ENCODE data around the gene SWT1. TPM values are rescaled to one million over a fixed set of nuclear protein-coding genes. Genes with fewer than 3 reads are reported as not detected.

The SWT1 gene
- total RNA-seq (2022; extraction: Qiagen RNA extraction), result 0.89 to 2.2 TPM (median 1.4 TPM) in 5 replicates

GRCh38 chr1:185156854-185157598, at the start of gene SWT1, which contains the start of gene TRMT1L:
Gene SWT1 (plus strand): TSS chr1:185157167. CDS start chr1:185160842, 3,675 bp downstream.
Gene TRMT1L (minus strand): TSS chr1:185156953. CDS start chr1:185156712, 241 bp downstream.

GRCh38 chr1:185317034-185317885, 160.3 kb downstream of the SWT1 start, which contains the start of gene IVNS1ABP:
Gene IVNS1ABP (minus strand): TSS chr1:185317243. CDS start chr1:185309493, 7,750 bp downstream.

Other genes with a start within 250 kb of the SWT1 start
- gene NIBAN1, start 182.7 kb upstream of the SWT1 start, total RNA-seq (2022; extraction: Qiagen RNA extraction), result 0.81 to 1.2 TPM (median 0.85 TPM) in 5 replicates
- 15.1 to 24.1 TPM (median 17.2 TPM) in 5 replicates for gene RNF2, start 111.6 kb upstream of the SWT1 start, total RNA-seq (2022; extraction: Qiagen RNA extraction)
- 9.8 to 16.4 TPM (median 14.1 TPM) in 5 replicates for gene TRMT1L, start 214 bp upstream of the SWT1 start, total RNA-seq (2022; extraction: Qiagen RNA extraction)
- gene IVNS1ABP, start 160.1 kb downstream of the SWT1 start, total RNA-seq (2022; extraction: Qiagen RNA extraction), result 23.1 to 29.6 TPM (median 27.1 TPM) in 5 replicates